ENCODE measurements around the gene RSPH9. TPM values are rescaled to one million over a fixed set of nuclear protein-coding genes. Genes with fewer than 3 reads are reported as not detected.

Gene RSPH9
- total and polyA plus RNA-seq, 4 donors = under 0.01 to 0.19 (median 0.12) TPM

DNA sequence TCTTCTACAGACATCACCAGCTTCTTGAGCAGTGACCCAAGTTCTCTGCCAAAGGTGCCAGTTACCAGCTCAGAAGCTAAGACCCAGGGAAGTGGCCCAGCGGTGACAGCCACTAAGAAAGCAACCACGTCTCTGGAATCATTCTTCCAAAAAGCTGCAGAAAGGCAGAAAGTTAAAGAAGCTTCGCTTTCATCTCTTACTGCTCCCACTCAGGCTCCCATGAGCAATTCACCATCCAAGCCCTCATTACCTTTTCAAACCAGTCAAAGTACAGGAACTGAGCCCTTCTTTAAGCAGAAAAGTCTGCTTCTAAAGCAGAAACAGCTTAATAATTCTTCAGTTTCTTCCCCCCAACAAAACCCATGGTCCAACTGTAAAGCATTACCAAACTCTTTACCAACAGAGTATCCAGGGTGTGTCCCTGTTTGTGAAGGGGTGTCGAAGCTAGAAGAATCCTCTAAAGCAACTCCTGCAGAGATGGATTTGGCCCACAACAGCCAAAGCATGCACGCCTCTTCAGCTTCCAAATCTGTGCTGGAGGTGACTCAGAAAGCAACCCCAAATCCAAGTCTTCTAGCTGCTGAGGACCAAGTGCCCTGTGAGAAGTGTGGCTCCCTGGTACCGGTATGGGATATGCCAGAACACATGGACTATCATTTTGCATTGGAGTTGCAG, 31.0 kb upstream of the RSPH9 start:
- no peaks in the 10 kb centered on the region for H3K4me1 ChIP-seq (ENCODE audit: control insufficient read depth in 4 of 4, insufficient read depth in 4 of 4, low read length in 3 of 4)
- TF ChIP-seq HNF4A (conservative IDR thresholded peaks at IDR 0.05) = no peak
- TF ChIP-seq, protein P1, sequence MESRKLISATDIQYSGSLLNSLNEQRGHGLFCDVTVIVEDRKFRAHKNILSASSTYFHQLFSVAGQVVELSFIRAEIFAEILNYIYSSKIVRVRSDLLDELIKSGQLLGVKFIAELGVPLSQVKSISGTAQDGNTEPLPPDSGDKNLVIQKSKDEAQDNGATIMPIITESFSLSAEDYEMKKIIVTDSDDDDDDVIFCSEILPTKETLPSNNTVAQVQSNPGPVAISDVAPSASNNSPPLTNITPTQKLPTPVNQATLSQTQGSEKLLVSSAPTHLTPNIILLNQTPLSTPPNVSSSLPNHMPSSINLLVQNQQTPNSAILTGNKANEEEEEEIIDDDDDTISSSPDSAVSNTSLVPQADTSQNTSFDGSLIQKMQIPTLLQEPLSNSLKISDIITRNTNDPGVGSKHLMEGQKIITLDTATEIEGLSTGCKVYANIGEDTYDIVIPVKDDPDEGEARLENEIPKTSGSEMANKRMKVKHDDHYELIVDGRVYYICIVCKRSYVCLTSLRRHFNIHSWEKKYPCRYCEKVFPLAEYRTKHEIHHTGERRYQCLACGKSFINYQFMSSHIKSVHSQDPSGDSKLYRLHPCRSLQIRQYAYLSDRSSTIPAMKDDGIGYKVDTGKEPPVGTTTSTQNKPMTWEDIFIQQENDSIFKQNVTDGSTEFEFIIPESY (IDR thresholded peaks at IDR 0.05) = no peak
- no peak for TF ChIP-seq SP1 (IDR thresholded peaks at IDR 0.05)
- TF ChIP-seq, protein P2, sequence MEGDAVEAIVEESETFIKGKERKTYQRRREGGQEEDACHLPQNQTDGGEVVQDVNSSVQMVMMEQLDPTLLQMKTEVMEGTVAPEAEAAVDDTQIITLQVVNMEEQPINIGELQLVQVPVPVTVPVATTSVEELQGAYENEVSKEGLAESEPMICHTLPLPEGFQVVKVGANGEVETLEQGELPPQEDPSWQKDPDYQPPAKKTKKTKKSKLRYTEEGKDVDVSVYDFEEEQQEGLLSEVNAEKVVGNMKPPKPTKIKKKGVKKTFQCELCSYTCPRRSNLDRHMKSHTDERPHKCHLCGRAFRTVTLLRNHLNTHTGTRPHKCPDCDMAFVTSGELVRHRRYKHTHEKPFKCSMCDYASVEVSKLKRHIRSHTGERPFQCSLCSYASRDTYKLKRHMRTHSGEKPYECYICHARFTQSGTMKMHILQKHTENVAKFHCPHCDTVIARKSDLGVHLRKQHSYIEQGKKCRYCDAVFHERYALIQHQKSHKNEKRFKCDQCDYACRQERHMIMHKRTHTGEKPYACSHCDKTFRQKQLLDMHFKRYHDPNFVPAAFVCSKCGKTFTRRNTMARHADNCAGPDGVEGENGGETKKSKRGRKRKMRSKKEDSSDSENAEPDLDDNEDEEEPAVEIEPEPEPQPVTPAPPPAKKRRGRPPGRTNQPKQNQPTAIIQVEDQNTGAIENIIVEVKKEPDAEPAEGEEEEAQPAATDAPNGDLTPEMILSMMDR (IDR thresholded peaks at IDR 0.05; ENCODE audit: low read depth, low read length, missing input control) = no peak
- no peak for TF ChIP-seq YY1 (IDR thresholded peaks at IDR 0.05)
- no peak for TF ChIP-seq HNF4G (IDR thresholded peaks at IDR 0.05)
- no peak for TF ChIP-seq FOXA2 (IDR thresholded peaks at IDR 0.05)
- TF ChIP-seq, protein P3, sequence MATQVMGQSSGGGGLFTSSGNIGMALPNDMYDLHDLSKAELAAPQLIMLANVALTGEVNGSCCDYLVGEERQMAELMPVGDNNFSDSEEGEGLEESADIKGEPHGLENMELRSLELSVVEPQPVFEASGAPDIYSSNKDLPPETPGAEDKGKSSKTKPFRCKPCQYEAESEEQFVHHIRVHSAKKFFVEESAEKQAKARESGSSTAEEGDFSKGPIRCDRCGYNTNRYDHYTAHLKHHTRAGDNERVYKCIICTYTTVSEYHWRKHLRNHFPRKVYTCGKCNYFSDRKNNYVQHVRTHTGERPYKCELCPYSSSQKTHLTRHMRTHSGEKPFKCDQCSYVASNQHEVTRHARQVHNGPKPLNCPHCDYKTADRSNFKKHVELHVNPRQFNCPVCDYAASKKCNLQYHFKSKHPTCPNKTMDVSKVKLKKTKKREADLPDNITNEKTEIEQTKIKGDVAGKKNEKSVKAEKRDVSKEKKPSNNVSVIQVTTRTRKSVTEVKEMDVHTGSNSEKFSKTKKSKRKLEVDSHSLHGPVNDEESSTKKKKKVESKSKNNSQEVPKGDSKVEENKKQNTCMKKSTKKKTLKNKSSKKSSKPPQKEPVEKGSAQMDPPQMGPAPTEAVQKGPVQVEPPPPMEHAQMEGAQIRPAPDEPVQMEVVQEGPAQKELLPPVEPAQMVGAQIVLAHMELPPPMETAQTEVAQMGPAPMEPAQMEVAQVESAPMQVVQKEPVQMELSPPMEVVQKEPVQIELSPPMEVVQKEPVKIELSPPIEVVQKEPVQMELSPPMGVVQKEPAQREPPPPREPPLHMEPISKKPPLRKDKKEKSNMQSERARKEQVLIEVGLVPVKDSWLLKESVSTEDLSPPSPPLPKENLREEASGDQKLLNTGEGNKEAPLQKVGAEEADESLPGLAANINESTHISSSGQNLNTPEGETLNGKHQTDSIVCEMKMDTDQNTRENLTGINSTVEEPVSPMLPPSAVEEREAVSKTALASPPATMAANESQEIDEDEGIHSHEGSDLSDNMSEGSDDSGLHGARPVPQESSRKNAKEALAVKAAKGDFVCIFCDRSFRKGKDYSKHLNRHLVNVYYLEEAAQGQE (IDR thresholded peaks at IDR 0.05) = no peak
- TF ChIP-seq RAD21 (IDR thresholded peaks at IDR 0.05) = no peak
- TF ChIP-seq, protein P4, sequence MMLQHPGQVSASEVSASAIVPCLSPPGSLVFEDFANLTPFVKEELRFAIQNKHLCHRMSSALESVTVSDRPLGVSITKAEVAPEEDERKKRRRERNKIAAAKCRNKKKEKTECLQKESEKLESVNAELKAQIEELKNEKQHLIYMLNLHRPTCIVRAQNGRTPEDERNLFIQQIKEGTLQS (IDR thresholded peaks at IDR 0.05) = no peak
- TF ChIP-seq JUND (IDR thresholded peaks at IDR 0.05) = no peak
- TF ChIP-seq FOXA1 (IDR thresholded peaks at IDR 0.05) = no peak
- TF ChIP-seq TAF1 (conservative IDR thresholded peaks at IDR 0.05) = no peak
- TF ChIP-seq, protein P5, sequence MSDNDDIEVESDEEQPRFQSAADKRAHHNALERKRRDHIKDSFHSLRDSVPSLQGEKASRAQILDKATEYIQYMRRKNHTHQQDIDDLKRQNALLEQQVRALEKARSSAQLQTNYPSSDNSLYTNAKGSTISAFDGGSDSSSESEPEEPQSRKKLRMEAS (IDR thresholded peaks at IDR 0.05) = no peak
- TF ChIP-seq NR2F2 (IDR thresholded peaks at IDR 0.05) = no peak
- no peak for TF ChIP-seq RXRA (IDR thresholded peaks at IDR 0.05)
- TF ChIP-seq GABPA (IDR thresholded peaks at IDR 0.05 in 1 of 2, conservative IDR thresholded peaks at IDR 0.05 in 1 of 2) = no peak
- no peak overlapping the region for H3K4me3 ChIP-seq (ENCODE audit: low read depth in 1 of 3, low read length in 3 of 3)
- H3K36me3 ChIP-seq (ENCODE audit: control insufficient read depth in 4 of 4, insufficient read depth in 3 of 4, low read depth in 1 of 4, low read length in 3 of 4) = peaks cover 0 to 20% (median 12%) of the 10 kb centered on the region in 4 donors
- no peak overlapping the region for H3K9ac ChIP-seq (ENCODE audit: low read depth in 1 of 2, low read length in 2 of 2)
- H3K27me3 ChIP-seq (ENCODE audit: control insufficient read depth in 4 of 4, insufficient read depth in 4 of 4, low read length in 3 of 4) = no peaks in the 10 kb centered on the region
- H3K9me3 ChIP-seq (ENCODE audit: control insufficient read depth in 4 of 4, low read length in 3 of 4) = no peaks in the 10 kb centered on the region
- no peak for DNase-seq (ENCODE audit: low spot score)
- no peak overlapping the region for H3K27ac ChIP-seq (ENCODE audit: low read depth in 1 of 2, low read length in 2 of 2)
- 97% methylated on average over 6 of the region's 6 CpGs for WGBS

Data from liver (tissue), 9 donors.